ENCODE measurements around the gene AAGAB.
"Not testable (repeated sequence)": the region's sequence is repeated elsewhere in the genome, so short reads cannot be mapped to it uniquely, and the experiment has no call there.

The AAGAB gene, protein sequence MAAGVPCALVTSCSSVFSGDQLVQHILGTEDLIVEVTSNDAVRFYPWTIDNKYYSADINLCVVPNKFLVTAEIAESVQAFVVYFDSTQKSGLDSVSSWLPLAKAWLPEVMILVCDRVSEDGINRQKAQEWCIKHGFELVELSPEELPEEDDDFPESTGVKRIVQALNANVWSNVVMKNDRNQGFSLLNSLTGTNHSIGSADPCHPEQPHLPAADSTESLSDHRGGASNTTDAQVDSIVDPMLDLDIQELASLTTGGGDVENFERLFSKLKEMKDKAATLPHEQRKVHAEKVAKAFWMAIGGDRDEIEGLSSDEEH

DNA sequence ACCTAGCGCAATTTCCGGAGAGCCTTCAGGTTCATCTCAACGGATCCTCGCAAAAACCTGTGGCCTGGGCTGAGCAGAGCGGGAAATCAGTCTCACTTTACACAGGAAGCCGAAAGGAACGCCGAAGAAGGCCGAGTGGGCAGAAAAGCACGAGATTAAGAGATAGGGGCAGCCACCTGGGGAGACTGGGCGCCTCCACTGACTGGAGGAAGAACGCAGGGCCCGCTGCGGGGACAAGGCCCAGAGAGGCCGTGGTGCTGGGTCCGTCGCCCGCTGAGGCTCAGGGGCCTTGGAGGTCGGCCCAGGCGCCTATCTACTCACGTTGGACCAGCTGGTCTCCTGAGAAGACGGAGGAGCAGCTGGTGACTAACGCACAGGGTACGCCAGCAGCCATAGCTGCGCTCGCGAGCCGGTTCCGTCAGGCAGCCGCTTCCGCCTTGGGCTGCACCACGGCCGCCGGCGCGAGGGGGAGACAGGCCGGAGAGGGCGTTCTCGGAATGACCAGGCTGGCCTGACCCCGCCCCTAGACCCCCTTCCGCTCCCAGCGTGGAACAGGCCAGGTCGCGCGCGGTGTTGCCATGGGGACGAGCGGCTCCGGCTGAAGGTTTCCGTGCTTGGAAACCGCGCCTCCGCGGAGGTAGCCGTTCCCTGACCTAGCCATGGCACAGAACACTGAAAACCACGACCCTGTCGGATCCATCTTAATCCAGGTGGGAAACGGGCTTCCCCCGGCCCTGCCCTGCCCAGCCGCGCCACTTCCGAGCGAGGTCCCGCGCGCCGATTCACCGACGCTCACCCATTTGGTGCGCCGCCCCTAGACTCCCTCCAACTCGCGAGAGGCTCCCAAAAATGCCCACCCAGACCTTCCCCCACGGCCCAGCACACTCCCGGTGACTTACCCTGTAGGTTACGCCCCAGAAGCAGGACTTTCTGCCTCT, at the start of gene AAGAB, which contains the start of gene IQCH:
TSS of gene AAGAB (minus strand) at position 424 of the 938 bp plus-strand sequence. CDS start at position 394, 30 bp downstream.
TSS of gene IQCH (plus strand) at position 549 of the 938 bp plus-strand sequence. CDS start at position 660, 111 bp downstream.
- peak; percentile 89 for DNase-seq (ENCODE audit: low spot score)

DNA sequence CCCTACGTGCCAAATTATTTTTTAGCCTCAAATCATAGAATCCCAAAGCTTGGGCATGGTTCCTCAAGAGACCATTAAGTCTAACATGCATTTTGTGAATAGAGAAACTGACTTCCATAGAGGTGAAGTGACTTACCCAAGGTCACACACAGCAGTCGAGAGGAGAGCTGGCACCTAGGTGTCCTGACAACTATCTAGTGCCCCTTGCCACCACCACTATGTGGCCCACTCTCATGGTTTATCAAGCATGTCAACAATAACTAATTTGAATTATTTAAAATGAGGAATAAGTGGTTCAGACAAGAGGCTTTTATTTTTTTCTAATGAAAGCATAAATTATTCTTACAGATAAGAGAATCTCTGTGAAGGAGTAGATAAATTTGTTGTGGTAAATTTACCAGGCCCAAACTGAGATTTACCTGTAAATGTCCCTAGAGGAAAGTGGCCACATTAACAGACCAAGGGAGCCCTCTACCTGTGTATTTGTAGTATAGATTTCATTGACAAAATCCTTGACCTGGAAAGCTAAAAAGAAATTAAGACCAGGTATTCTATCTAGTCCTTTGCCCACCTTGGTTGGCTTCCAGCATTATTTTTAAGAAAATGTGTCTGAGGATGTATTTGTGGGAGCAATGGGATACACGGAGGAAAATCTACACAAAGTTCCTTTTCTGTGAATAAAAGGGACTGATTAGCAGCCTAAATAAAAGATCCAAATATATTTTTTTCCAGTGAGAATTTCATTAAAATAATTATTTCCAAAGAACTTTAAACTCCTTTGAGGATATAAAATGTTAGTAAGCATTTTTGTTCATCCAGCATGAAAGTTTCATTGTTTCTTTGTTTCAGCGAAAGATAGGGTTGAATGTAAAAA, 49.3 kb upstream of the AAGAB start:
- DNase-seq (ENCODE audit: low spot score) = peak; percentile 29

DNA sequence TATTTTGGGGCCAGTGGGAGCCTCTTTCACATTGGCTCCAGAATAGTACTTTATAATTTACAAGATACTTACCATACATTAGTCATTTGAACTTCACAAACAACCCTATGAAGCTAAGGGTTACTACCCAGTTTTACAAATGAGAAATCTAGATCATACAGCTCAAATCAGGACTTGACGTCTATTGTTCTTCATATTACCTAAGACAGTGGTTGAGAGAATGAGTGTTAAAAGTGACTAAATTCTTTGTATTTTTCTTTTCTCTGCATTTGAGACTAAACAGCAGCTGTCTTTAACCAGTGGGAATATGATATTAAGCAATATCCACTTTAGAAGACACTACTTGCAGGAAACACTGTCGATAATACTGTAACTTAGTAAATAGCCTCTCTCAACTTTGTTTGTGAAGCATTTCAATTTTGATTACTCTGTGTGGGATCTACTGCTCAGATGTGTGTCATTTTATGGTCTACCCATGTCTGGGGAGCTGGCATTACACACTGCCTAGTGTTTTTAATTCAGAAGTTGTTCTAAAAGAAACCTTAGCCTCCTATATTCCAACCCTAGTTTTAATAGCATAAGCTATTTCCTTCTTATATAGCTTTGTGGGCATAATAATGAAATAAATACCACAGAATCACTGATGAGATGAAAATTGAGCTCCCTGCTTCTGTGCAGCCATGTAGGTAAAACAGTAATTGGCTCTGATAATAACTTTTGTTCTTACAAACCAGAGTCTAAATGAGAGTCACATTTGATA, 46.0 kb upstream of the AAGAB start:
- no peak for DNase-seq (ENCODE audit: low spot score)

DNA sequence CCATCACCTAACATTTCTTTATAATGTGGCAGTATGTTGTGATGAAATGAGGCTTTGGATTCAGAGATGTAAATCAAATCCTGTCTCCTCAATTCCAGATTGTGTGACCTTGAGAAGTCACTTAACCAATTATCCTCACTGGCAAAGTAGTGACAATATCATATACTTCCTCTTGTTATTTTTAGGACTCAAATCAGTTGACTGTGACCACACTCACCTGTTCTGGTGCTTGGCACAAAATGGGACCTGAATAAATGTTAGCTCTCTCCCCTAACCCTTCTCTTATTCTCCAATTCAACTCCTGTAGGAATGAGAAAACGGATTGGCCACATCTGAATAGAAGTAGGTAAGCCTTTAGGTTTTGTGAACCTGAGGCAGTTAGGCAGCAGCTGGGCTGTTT, 42.2 kb upstream of the AAGAB start:
- DNase-seq (ENCODE audit: low spot score) = no peak

DNA sequence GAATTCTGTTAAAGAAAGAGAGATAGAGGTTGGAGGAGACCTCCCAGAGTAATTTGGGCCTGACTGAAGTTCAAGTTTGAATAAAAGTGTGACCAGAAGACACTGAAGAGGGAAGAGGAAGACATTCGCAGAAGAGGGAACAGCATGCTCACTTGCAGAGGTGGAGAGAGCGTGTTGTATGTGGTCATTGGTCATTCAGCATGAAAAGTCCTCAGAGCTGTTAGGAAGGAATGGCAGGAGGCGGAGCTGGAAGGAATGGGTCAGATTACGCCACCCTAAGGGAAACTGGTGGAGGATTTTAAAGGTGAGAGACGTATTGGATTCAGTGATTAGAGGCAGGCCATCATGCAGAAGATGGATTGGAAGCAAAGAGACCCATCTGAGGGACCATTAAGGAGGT, 41.7 kb upstream of the AAGAB start:
- no peak for DNase-seq (ENCODE audit: low spot score)

DNA sequence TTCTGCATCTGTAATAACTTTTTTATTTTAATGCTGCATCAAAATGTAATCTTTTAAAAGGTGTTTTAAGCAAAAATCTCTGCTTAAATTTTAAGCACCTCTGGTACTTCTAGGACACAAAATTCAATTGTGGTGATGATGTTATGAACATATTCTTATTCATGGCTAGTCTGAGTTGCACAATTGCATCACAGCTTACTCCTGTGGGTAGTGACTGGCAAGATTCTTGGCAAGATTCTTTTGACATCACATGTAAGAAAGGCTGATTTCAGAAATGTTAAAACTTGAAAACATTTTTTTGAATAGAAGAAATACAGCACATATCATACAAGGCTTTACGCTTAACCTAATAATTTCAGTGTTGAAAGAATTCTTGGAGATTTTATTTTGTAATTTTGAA, 35.9 kb upstream of the AAGAB start:
- DNase-seq (ENCODE audit: low spot score) = no peak

DNA sequence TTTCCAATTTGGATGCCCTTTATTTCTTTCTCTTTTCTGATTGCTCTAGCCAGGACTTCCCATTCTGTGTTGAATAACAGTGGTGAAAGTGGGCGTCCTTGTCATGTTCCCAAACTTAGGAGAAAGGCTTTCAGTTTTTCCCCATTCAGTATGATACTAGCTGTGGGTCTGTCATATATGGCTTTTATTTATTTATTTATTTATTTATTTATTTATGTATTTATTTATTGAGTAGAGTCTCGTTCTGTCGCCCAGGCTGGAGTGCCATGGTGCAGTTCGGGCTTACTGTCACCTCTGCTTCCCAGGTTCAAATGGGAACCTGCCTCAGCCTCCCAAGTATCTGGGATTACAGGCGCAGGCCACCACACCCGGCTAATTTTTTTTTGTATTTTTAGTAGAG, 31.9 kb upstream of the AAGAB start:
- DNase-seq (ENCODE audit: low spot score) = not testable (repeated sequence)

DNA sequence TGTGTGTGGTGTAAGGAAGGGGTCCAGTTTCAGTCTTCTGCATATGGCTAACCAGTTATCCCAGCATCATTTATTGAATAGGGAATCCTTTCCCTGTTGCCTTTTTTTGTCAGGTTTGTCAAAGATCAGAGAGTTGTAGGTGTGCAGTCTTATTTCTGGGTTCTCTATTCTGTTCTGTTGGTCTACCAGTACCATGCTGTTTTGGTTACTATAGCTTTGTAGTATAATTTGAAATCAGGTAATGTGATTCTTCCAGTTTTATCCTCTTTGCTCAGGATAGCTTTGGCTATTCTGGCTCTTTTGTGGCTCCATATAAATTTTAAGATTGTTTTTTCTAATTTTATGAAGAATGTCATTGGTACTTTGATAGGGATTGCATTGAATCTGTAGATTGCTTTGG, 31.2 kb upstream of the AAGAB start:
- not testable (repeated sequence) for DNase-seq (ENCODE audit: low spot score)

DNA sequence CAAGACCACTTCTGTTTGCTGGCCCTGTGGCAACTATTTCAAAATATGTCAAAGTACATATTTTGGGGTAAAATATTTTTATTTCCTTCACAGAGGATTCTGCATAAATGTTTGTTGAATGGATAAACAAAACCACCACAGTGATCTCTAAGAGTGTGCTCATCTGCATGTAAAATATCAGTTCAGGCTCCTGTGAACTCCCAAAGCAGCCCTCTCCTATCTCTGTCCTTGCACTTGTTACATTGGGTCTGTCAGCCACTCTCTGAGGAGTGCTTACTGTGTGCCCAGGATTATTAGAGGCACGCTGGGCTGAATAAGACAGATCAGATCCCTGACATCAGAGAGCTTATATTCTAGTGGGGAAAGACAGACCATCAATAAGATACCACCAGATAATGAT, 27.3 kb upstream of the AAGAB start:
- DNase-seq (ENCODE audit: low spot score) = no peak

DNA sequence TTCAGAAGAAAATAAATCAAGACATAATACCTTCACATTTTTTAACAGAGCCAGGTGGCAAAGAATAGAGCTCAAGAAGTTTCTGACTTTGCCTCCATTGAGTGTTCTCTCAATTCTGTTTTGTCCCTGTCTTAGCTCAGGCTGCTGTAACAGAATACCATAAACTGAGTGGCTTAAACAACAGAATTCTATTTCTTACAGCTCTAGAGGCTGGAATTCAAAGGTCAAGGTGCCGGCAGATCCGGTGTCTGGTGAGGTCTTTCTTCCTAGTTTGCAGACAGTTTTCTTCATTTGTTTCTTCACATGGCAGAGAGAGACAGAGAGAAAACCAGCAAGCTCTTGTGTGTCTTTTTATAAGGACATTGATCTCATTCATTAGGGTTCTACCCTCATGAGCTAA, 25.8 kb upstream of the AAGAB start:
- no peak for DNase-seq (ENCODE audit: low spot score)

DNA sequence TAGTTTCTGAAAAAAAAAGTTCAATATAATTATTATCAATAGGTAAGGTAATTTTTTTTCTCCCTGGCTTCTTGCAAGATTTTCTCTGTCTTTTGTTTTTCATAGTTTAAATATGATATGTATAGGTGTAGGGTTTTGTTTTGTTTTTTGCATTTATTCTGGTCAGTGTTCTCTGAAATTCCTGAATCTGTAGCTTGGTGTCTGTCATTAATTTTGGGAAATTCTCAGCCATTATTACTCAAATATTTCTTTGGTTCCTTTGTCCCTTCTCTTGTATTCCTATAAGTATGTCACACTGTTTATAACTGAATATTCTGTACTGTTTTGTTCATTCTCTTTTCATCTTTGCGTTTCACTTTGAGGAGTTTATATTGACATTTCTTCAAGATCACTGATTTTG, 22.2 kb upstream of the AAGAB start:
- DNase-seq (ENCODE audit: low spot score) = no peak

DNA sequence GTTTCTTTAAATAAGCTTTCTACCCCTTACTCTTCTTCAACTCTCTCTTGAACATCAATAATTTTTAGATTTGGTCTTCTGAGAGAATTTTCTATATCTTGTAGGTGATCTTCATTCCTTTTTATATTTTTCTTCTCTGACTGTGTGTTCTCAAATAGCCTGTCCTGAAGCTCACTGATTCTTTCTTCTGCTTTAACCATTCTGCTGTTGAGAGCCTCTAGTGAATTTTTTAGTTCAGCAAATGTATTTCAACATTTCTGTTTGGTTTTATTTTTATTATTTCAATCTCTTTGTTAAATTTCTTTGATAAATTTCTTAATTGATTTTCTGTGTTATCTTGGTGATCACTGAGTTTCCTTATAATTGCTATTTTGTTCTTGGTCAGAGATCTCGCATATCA, 19.8 kb upstream of the AAGAB start:
- no peak for DNase-seq (ENCODE audit: low spot score)

DNA sequence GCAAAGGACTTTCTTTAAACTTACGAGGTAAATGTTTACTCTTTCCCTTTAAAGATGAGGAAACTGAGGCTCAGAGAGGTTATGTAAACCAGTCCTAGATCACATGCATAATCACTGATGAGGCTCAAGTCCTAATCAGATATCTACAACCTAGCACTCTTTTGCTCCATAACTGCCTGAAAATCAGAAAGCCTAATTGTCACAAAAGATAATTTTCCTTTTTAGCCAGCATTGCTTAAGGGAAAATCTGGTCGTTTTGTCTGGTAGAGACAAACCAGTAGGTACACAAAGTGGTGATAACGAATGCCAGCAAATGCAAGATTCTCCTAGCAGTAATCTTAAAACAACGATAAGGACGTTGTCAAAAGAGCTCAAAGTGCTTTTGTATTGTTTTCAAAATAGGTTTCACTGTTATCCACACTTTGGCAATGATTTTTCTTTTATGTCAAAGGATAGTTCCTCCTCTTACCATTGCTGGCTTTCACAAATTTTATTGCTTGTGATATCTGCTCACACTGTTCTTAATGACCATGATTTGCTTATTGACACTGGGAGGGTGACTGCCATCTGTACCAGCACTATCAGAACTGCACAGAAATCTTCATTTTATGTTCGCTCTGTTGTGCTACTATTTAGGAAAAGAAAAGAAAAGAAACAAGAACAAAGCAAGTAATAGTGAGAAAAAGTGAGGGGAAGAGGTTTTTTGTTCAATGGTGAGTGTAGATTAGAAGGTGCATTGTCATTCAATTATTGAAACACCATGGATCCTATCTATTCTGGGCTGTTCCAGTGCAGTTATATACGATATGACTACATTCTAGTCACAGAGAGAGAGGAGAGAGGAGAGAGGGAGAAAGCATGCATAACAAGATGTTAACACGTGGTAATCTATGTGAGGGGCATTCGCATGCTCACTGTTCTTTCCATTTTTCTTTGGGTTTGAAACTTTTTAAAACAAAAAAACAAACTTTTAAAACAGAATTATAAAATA, 13.8 kb upstream of the AAGAB start:
- DNase-seq (ENCODE audit: low spot score) = no peak

DNA sequence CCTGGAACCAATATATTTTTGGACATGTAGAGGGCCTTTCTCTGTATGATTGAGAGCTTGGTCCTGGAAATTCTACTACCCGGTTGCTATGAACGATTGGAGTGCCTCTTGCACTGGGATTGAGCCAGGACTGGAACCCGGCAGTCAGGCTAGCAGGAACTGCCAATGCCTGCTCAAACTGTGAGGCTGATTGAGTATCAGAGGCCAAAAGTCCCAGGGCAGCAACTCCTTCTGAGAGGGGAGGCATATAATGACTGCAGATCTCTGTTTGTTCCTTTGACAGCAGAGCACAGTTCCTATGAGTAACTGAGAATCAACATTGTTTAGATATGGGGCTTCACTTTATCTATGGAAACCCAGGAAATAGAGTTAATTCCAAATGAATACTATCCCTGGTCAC, 13.0 kb upstream of the AAGAB start:
- no peak for DNase-seq (ENCODE audit: low spot score)

DNA sequence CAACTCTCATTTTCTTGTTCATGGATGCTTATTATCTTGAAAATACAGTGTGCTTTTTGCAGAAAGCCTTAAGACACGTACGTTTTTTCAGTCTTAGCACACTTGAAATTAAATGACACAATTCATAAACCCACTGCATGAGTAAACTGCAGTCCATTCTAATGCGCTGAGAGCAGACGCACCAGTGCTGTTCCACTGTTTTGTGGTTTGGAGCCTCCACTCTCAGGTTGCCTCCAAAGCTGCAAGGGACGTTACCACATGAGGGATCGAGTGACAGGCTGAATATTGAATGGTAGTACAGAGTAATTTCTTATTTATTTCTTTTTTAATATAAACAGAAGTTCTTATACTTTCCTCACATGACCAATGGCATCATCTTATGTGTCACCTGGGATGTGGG, 12.4 kb upstream of the AAGAB start:
- DNase-seq (ENCODE audit: low spot score) = no peak

DNA sequence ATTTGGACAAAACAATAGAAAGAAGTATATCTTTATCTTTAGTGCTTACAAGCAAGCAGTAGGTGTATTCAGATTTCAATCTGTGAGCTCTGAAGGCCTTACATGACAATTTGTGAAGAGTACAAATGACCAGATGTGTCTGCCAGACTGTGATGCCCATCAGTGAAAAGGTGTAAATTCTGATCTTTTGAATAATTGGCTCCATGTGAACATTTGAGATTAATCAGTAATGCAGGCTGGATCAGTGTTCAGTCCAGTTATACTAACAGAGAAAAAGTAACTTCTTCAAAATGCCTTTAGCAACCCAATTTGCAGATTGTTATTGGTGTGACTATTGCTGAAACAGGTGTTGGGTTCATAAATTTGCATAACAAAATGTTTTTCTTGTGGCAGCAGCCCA, 5.3 kb upstream of the AAGAB start:
- DNase-seq (ENCODE audit: low spot score) = no peak

DNA sequence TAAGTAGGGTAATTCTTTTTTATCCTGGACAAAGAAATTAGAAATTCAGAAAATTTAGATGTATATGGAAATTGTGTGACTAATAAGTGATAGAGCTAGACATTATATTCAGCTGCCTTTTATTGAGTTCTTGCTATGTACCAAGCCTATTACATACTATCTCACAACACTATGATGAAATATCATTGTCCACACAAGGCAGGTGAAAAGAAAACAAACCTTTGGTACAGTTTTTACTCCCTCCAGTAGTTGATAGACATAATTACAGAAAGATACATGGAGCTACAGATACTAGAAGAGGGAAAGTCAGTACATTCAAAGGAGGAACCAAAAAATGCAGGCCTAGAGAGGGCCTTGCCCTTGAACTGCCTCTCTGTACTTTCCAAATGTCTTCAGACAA, 4.9 kb upstream of the AAGAB start:
- DNase-seq (ENCODE audit: low spot score) = no peak

DNA sequence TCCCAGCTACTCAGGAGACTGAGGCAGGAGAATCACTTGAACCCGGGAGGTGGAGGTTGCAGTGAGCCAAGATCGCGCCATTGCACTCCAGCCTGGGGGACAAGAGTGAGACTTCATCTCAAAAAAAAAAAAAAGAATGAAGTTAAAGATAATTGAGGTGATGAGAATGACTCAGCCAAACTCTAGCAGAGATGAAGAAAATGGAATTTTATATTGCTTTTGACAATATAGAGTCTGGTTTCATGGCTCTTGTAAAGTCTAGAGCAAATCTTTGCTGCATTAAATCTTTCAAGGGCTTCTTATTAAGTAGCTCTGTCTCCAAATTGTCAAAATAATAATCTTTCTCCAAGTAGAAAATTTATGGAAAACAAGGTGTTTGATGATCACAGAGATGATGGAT, 4.0 kb upstream of the AAGAB start:
- DNase-seq (ENCODE audit: low spot score) = not testable (repeated sequence)

DNA sequence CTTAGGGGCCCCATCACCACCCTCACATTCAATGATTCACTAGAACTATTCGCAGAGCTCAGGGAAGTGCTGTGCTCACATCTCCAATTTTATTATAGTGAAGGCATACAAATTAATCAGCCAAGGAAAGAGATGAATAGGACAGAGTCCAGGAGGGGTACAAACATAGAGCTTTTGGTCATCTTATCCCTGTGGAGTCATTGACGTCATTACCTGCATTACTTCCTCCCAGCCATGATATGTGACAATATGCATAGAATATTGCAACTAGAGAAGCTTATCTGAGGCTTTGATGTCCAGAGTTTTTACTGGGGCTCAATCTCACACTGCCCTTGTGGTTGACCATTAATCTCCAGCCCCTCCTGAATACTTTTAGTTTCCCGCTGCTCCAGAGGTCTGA, 1.6 kb upstream of the AAGAB start:
- no peak for DNase-seq (ENCODE audit: low spot score)
